ENCODE data around the gene FAM78A.

The FAM78A gene

GRCh38 chr9:131238402-131239021, 37.8 kb downstream of the FAM78A start:
- TF ChIP-seq, protein P1, sequence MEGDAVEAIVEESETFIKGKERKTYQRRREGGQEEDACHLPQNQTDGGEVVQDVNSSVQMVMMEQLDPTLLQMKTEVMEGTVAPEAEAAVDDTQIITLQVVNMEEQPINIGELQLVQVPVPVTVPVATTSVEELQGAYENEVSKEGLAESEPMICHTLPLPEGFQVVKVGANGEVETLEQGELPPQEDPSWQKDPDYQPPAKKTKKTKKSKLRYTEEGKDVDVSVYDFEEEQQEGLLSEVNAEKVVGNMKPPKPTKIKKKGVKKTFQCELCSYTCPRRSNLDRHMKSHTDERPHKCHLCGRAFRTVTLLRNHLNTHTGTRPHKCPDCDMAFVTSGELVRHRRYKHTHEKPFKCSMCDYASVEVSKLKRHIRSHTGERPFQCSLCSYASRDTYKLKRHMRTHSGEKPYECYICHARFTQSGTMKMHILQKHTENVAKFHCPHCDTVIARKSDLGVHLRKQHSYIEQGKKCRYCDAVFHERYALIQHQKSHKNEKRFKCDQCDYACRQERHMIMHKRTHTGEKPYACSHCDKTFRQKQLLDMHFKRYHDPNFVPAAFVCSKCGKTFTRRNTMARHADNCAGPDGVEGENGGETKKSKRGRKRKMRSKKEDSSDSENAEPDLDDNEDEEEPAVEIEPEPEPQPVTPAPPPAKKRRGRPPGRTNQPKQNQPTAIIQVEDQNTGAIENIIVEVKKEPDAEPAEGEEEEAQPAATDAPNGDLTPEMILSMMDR (conservative IDR thresholded peaks at IDR 0.05) = no peak
- no peak for TF ChIP-seq ZFX (IDR thresholded peaks at IDR 0.05)
- H3K27ac ChIP-seq = peak overlapping the region; percentile 59

- no peak for TF ChIP-seq ZFX (IDR thresholded peaks at IDR 0.05)
- TF ChIP-seq, protein P1 (conservative IDR thresholded peaks at IDR 0.05) = no peak
- H3K27ac ChIP-seq = peak overlapping the region; percentile 59
These were observed 38.3 kb downstream of the FAM78A start for GRCh38 chr9:131237931-131238401.

DNA sequence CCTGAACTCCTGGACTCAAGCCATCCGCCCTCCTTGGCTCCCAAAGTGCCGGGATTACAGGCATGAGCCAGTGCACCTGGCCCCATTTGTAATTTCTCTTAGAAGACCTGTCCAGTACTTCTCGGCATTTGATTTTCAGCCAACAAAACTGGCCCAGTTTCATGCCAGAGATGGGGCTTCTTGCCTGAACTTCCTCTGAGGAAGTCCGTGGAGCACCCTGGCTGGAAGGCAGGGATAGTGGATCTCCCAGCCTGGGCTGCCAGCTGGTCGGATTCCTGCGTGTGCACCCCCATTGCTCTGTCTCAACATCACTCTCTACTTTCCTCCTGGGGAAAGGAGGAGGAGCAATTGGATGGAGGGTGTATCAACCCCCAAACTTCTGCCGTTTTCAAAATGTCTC, 39.0 kb downstream of the FAM78A start:
- H3K27ac ChIP-seq = no peak overlapping the region
- TF ChIP-seq, protein P1 (conservative IDR thresholded peaks at IDR 0.05) = no peak
- TF ChIP-seq ZFX (IDR thresholded peaks at IDR 0.05) = no peak

DNA sequence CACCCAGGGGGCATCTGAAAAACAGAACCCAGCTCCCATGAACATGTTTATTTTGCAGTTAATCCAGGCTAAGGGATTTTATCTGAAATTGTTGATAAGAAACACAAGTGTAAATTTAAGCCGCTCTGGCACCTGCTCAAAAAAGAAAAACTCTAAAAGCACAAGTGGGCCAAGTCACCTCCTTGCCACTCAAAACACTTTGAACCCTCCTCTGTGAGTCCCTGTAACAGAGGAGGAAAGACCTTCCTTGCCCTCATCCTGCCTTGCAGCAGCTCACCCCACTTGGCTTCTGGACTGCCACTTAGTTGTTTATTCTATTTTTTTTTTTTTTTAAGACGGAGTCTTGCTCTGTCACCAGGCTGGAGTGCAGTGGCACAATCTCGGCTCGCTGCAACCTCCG, 39.5 kb downstream of the FAM78A start:
- TF ChIP-seq, protein P1 (conservative IDR thresholded peaks at IDR 0.05) = no peak
- TF ChIP-seq ZFX (IDR thresholded peaks at IDR 0.05) = no peak
- no peak overlapping the region for H3K27ac ChIP-seq

GRCh38 chr9:131236161-131236560, 40.1 kb downstream of the FAM78A start:
- TF ChIP-seq, protein P1 (conservative IDR thresholded peaks at IDR 0.05) = no peak
- no peak for TF ChIP-seq ZFX (IDR thresholded peaks at IDR 0.05)

DNA sequence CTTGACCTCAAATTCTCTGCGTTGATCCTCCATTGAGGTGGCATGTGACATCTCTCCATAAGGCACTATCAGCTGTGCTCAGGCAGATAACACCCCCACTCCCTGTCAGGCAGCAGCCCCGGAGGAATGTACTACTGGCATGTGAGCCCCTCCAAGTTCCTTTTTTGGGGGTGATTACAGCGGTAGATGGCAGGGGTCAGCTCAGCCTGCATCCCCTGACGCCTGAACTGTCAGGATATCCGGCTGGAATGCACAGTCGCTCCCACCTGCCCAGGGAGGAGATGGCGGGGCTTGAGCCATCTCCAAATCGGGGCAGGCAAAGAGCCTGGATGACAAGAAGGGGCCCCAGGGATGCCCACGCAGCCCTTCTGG, 40.8 kb downstream of the FAM78A start:
- TF ChIP-seq, protein P1 (conservative IDR thresholded peaks at IDR 0.05) = no peak
- no peak for TF ChIP-seq ZFX (IDR thresholded peaks at IDR 0.05)
- no peak overlapping the region for H3K27ac ChIP-seq

More at GRCh38 chr9:131236161-131236560, 40.1 kb downstream of the FAM78A start:
- H3K27ac ChIP-seq = no peak overlapping the region

DNA sequence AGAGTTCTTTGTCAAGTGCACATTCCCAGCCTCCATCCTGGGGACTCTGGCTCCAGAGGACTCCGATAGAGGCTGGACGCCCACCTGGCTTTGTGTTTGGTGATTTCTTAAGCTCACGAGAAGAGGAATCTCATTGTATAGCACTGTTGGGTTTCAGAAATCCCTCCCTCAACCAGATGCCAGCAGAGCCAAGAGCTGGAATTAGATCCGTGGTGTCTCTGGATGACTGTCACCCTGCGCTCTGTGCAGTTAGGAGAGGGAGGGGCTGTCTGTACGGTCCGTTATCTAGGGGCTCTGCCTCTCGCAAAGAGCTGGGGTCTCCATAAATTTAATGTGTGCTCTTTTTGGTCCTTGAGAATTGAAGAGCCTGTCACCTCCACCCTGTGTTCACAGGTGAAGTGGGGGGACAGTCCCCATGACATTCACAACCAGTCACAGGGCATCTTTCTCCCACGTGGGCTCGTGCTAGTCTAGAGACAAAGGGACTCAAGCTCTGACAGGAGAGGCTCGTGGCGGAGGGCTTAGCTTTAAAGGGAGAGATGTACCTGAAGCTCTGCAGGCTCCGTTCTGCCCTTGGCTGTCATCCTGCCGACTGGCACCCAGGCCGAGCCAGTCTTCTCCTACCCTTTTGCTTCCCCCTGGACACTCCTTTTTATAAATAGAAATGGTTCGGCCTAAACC, 41.4 kb downstream of the FAM78A start:
- TF ChIP-seq, protein P1 (conservative IDR thresholded peaks at IDR 0.05) = no peak
- no peak for TF ChIP-seq ZFX (IDR thresholded peaks at IDR 0.05)
- no peak overlapping the region for H3K27ac ChIP-seq
